Endothelial cell of umbilical vein (primary cell): Measurements from ENCODE around the gene TBX5. TPM values are rescaled to one million over a fixed set of nuclear protein-coding genes. Genes with fewer than 3 reads are reported as not detected.
"Not testable (repeated sequence)": the region's sequence is repeated elsewhere in the genome, so short reads cannot be mapped to it uniquely, and the experiment has no call there.

Experiments
- BruUV-seq: library from RNA; stranded (reverse); fragments of 400-500 nt; replicated peaks from 2 replicates; lab custom pipeline; 2021; lab: Mats Ljungman, UMichigan
- CTCF ChIA-PET: fragments of 300-600, 350-600 bp; sonication (Branson Sonifier 250); formaldehyde crosslinking; loops from one replicate; lab custom pipeline; 2021; ENCODE audit warnings: antibody characterized with exemption, inconsistent platforms; lab: Charles Lee
- POLR2A ChIA-PET: fragments of 300-600, 350-600 bp; sonication (Branson Sonifier 250); formaldehyde crosslinking; loops from one replicate; lab custom pipeline; 2021; ENCODE audit warnings: antibody characterized with exemption, inconsistent platforms; lab: Charles Lee
- DNase-seq: peaks from one replicate; pipeline ENCODE4 v3.0.0-alpha.2; 2011; ENCODE audit warnings: low read depth, low spot score
- FAIRE-seq: peaks from 2 replicates; lab custom pipeline; 2011; peaks lifted over from hg19 to GRCh38; lab: Jason Lieb, UNC
- H2AFZ ChIP-seq: 2 replicates; pipeline ENCODE4 v1.6.0; 2012; ENCODE audit warnings: low read depth, low read length, control low read depth, inconsistent platforms
- H3K27ac ChIP-seq: 2 replicates; pipeline ENCODE4 v1.5.1; 2011; ENCODE audit warnings: low read depth, mild to moderate bottlenecking, control low read depth, low read length, moderate library complexity; ENCODE audit not compliant: insufficient read depth
- H3K27me3 ChIP-seq, 2 experiments: 2 replicates each; pipeline versions ENCODE4 v1.6.0 to v1.6.1; 2011; ENCODE audit warnings: low read length in 2 of 2, mixed read lengths in 1 of 2; ENCODE audit not compliant: control insufficient read depth in 2 of 2, insufficient read depth in 2 of 2
- H3K36me3 ChIP-seq, 2 experiments: 2 replicates in 1 of 2; 3 replicates in 1 of 2; pipeline ENCODE4 v1.5.1; 2011; ENCODE audit warnings: low read length in 2 of 2, mild to moderate bottlenecking in 1 of 2, moderate library complexity in 1 of 2; ENCODE audit not compliant: control insufficient read depth in 2 of 2, insufficient read depth in 2 of 2; ENCODE audit errors: extremely low read depth in 1 of 2
- H3K4me1 ChIP-seq: 3 replicates; pipeline ENCODE4 v1.5.1; 2011; ENCODE audit warnings: mild to moderate bottlenecking, low read length; ENCODE audit not compliant: control insufficient read depth, insufficient read depth; ENCODE audit errors: extremely low read depth
- H3K4me2 ChIP-seq: 2 replicates; pipeline ENCODE4 v1.6.1; 2011; ENCODE audit warnings: low read length, control low read depth, mixed read lengths; ENCODE audit not compliant: insufficient read depth
- H3K4me3 ChIP-seq, 3 experiments: fragments of 200-600 bp in 1 of 3; sonication (generic), shearing (Covaris generic) in 1 of 3; replicated peaks in 1 of 3; 2 replicates each; pipeline ENCODE4 v1.5.1; 2011 to 2016; ENCODE audit warnings: control low read depth in 3 of 3, low read length in 3 of 3, mild to moderate bottlenecking in 2 of 3, inconsistent platforms in 1 of 3, low read depth in 1 of 3, moderate library complexity in 1 of 3; ENCODE audit not compliant: insufficient read depth in 1 of 3
- H3K79me2 ChIP-seq: 2 replicates; pipeline ENCODE4 v1.6.0; 2012; ENCODE audit warnings: low read length, inconsistent platforms; ENCODE audit not compliant: control insufficient read depth, insufficient read depth
- H3K9ac ChIP-seq: replicated peaks from 2 replicates; pipeline ENCODE3; 2011; ENCODE audit warnings: low read length, control low read depth; ENCODE audit not compliant: insufficient read depth; ENCODE audit errors: extremely low read depth
- H3K9me1 ChIP-seq: replicated peaks from 3 replicates; pipeline ENCODE4 v1.6.0; 2011; ENCODE audit warnings: mild to moderate bottlenecking, low read length; ENCODE audit not compliant: control insufficient read depth, insufficient read depth; ENCODE audit errors: extremely low read depth
- H3K9me3 ChIP-seq: replicated peaks from 2 replicates; pipeline ENCODE4 v1.5.1; 2012; ENCODE audit warnings: low read length, inconsistent platforms; ENCODE audit not compliant: control insufficient read depth, insufficient read depth
- H4K20me1 ChIP-seq: replicated peaks from 2 replicates; pipeline ENCODE3; 2011; ENCODE audit warnings: mild to moderate bottlenecking, low read length; ENCODE audit not compliant: control insufficient read depth, insufficient read depth; ENCODE audit errors: extremely low read depth
- EZH2 ChIP-seq: IDR thresholded peaks from 2 replicates; pipeline ENCODE4 v1.6.1; 2012; ENCODE audit warnings: borderline replicate concordance, low read depth, mild to moderate bottlenecking, moderate library complexity, low read length, inconsistent platforms; ENCODE audit not compliant: severe bottlenecking
- FOS ChIP-seq: IDR thresholded peaks from 2 replicates; pipeline ENCODE4 v1.6.1; 2011; ENCODE audit warnings: mild to moderate bottlenecking, low read length, moderate library complexity, borderline replicate concordance; ENCODE audit not compliant: insufficient read depth
- GATA2 ChIP-seq: IDR thresholded peaks from 2 replicates; pipeline ENCODE4 v1.7.0; 2011; ENCODE audit warnings: low read depth, mild to moderate bottlenecking, moderate library complexity, mixed read lengths, low read length; ENCODE audit not compliant: insufficient read length, insufficient read depth
- JUN ChIP-seq: IDR thresholded peaks from 2 replicates; pipeline ENCODE4 v1.6.1; 2011; ENCODE audit warnings: borderline replicate concordance, low read depth; ENCODE audit not compliant: insufficient read length, insufficient read depth
- MYC ChIP-seq: IDR thresholded peaks from one replicate; pipeline ENCODE4 v1.6.1; 2011; ENCODE audit warnings: mild to moderate bottlenecking, low read depth, low read length
- POLR2A ChIP-seq: IDR thresholded peaks from 2 replicates; pipeline ENCODE4 v1.6.1; 2012; ENCODE audit warnings: low read depth, mild to moderate bottlenecking, control low read depth, low read length
- POLR2AphosphoS5 ChIP-seq: IDR thresholded peaks from 2 replicates; pipeline ENCODE4 v1.6.1; 2012; ENCODE audit warnings: low read depth, mild to moderate bottlenecking, control low read depth, low read length, moderate library complexity; ENCODE audit not compliant: insufficient read depth
- dilution Hi-C: fragments of 300-500 bp; cut with MboI; formaldehyde crosslinking; loops from one replicate; pipeline ENCODE4 v1.15.0; 2019; ENCODE audit warnings: low sequenced_read_pairs; ENCODE audit not compliant: extremely low pct_ligation_motif_present
- intact Hi-C: fragments of 100-400 bp; cut with micrococcal nuclease; formaldehyde crosslinking; loops from one replicate; pipeline ENCODE4 v1.10.0; 2022
- polyA plus RNA-seq, 4 experiments: library from polyadenylated mRNA; depleted of rRNA in 3 of 4; stranded (reverse) in 3 of 4; unstranded in 1 of 4; fragments of >200 nt; gene quantifications; 2 replicates each; pipeline versions ENCODE4 v1.2.1 to v1.2.3, GENCODE V29; 2011 to 2012; ENCODE audit warnings: missing spikeins in 1 of 4
- total RNA-seq: library from RNA; stranded (reverse); gene quantifications from 2 replicates; pipeline ENCODE4 v1.2.3, GENCODE V29; 2021
- TF ChIP-seq, protein P1 (sequence below), 2 donors: IDR thresholded peaks; 1 replicate in 1 of 2; 2 replicates in 1 of 2; pipeline ENCODE4 v1.5.1; 2011; ENCODE audit warnings: low read length in 2 of 2, mild to moderate bottlenecking in 2 of 2, moderate library complexity in 2 of 2, control low read depth in 1 of 2, inconsistent platforms in 1 of 2, low read depth in 1 of 2; ENCODE audit not compliant: insufficient read depth in 1 of 2; ENCODE audit errors: extremely low read depth in 1 of 2
- TF ChIP-seq, protein P2 (sequence below): IDR thresholded peaks from 2 replicates; pipeline ENCODE4 v1.6.1; 2011; ENCODE audit not compliant: insufficient read depth, insufficient read length

Gene TBX5
- total and polyA plus RNA-seq, 2 donors (not counting 3 experiments of a cell fraction or from before 2014, with no cell fraction given) = not detected

DNA sequence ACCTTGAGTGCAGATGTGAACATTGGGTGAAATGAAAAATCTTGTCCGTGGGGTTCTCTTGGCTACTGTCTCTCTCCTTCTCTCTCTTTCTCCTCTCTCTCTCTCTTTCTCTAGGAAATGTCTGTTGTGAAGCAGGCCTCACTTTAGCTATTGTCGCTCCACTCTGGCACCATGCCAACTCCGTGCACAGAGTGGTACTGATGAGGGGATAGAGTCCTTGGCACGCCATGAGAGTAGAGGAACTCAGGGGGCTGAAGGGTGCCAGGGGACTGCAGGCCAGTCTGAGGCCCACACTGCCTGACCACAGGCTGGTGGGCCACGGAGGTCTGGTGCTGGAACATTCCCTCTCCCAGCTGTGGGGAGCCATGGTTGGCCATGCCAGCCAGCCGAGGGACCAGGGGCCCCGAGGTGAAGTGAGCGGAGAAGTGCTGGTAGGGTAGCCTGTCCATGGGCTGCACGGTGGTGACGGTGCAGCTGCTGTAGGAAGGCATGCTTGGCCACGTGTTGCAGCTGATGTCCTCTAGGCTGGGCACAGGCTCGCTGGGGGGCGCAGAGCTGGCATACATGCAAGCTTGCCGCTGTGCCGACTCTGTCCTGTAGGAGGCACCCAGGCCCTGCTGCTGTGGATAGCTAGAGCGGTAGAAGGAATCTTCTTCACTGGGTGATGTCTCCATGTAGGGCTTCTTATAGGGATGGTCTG is 50.4 kb downstream of the TBX5 start:
- no TSS peak for BruUV-seq
- H3K4me2 ChIP-seq = no peak overlapping the region
- DNase-seq (no peak), FAIRE-seq (no peak)
- no peak overlapping the region for H2AFZ ChIP-seq
- no peak overlapping the region for H3K9ac ChIP-seq
- no peak overlapping the region for H3K27ac ChIP-seq
- dilution Hi-C loops = no loop called here
- H3K27me3 ChIP-seq = no peaks in the 10 kb centered on the region
- TF ChIP-seq, protein P1, sequence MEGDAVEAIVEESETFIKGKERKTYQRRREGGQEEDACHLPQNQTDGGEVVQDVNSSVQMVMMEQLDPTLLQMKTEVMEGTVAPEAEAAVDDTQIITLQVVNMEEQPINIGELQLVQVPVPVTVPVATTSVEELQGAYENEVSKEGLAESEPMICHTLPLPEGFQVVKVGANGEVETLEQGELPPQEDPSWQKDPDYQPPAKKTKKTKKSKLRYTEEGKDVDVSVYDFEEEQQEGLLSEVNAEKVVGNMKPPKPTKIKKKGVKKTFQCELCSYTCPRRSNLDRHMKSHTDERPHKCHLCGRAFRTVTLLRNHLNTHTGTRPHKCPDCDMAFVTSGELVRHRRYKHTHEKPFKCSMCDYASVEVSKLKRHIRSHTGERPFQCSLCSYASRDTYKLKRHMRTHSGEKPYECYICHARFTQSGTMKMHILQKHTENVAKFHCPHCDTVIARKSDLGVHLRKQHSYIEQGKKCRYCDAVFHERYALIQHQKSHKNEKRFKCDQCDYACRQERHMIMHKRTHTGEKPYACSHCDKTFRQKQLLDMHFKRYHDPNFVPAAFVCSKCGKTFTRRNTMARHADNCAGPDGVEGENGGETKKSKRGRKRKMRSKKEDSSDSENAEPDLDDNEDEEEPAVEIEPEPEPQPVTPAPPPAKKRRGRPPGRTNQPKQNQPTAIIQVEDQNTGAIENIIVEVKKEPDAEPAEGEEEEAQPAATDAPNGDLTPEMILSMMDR (IDR thresholded peaks at IDR 0.05; ENCODE audit: extremely low read depth in 1 of 2, insufficient read depth in 1 of 2, low read depth in 1 of 2, low read length in 2 of 2) = no peak
- TF ChIP-seq POLR2A (no peak), GATA2 (no peak), POLR2AphosphoS5 (no peak), MYC (no peak), EZH2 (no peak), JUN (no peak), FOS (no peak)
- TF ChIP-seq, protein P2, sequence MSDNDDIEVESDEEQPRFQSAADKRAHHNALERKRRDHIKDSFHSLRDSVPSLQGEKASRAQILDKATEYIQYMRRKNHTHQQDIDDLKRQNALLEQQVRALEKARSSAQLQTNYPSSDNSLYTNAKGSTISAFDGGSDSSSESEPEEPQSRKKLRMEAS = no peak
- no peaks in the 10 kb centered on the region for H3K4me1 ChIP-seq
- intact Hi-C loops = no loop called here
- peaks cover 3% of the 10 kb centered on the region for H3K9me3 ChIP-seq
- no peaks in the 10 kb centered on the region for H4K20me1 ChIP-seq
- H3K79me2 ChIP-seq = no peaks in the 10 kb centered on the region
- no peaks in the 10 kb centered on the region for H3K36me3 ChIP-seq
- POLR2A ChIA-PET = no interaction called here
- H3K9me1 ChIP-seq = no peaks in the 10 kb centered on the region
- no peak overlapping the region for H3K4me3 ChIP-seq
- CTCF ChIA-PET = no interaction called here

DNA sequence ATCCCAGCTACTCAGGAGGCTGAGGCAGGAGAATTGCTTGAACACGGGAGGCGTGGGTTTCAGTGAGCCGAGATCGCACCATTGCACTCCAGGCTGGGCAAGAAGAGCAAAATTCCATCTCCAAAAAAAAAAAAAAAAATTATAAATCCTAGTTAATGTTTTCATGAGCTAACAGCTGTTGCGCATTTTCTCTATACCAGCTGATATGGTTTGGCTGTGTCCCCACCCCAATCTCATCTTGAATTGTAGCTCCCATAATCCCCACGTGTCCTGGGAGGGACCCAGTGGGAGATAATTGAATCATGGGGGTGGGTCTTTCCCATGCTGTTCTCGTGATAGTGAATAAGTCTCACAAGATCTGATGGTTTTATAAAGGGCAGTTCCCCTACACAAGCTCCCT is 56.7 kb downstream of the TBX5 start:
- dilution Hi-C loops, H3K27me3 ChIP-seq, CTCF ChIA-PET, H4K20me1 ChIP-seq, POLR2A ChIA-PET, H3K27ac ChIP-seq, intact Hi-C loops, H3K9me3 ChIP-seq, H3K36me3 ChIP-seq, DNase-seq, BruUV-seq, H3K4me1 ChIP-seq, H2AFZ ChIP-seq, FAIRE-seq, H3K9me1 ChIP-seq, H3K4me2 ChIP-seq, H3K79me2 ChIP-seq, H3K9ac ChIP-seq, H3K4me3 ChIP-seq: not testable (repeated sequence)
